ENCODE results near the gene CLSTN1. TPM values are rescaled to one million over a fixed set of nuclear protein-coding genes. Genes with fewer than 3 reads are reported as not detected.

CLSTN1 gene
- total and polyA plus RNA-seq, 2 of the 8 experiments (the other 6 are each of a cell fraction or from before 2014, with no cell fraction given): 34.2 to 97.4 TPM

DNA sequence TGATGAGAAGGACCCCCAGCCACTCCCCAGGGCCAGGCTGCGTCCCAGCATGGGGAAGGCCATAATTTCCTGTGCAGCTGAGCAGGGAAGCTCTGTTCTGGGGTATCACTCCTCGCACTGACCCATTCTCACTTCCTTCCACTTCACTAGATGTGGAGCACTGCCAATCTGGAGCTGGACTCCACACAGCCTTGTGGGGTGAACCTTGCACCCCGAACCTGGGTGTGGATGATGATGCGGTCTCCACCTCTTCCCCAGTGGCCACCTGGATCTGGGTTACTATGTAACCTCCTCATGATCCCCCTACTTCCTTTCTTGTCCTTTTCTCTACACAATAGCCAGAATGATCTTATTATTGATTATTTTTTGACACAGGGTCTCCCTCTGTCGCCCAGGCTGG, 49.6 kb upstream of the CLSTN1 start (continued):
- no peak for TF ChIP-seq E2F6 (IDR thresholded peaks at IDR 0.05)
- no peak for TF ChIP-seq SRF (IDR thresholded peaks at IDR 0.05; ENCODE audit: low read depth, low read length)

Data from H1 (cell line).